Suppressor macrophage (primary cell): ENCODE results near the gene TXK.

ENCODE experiments used
- DNase-seq, 4 experiments: peaks; one replicate each; pipeline ENCODE4 v3.0.0-alpha.2; 2020 to 2022

Gene TXK

DNA sequence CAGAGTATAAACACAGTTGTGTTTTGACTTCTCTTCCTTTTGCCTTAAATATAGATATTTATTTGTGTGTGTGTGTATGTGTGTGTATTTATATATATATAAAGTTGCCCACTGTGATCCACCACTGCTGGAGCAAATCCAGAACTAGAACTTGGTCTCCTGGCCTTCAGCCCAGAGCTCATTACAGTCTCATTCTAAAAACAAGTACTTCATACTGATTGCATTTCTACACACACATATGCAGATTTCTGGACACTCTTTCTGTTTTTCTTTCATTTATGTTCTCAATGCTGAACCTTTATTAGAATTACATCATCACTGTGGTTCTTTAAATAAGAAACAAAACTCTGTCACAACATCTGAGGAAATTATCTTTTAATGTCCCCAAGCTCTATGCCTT, 381 bp downstream of the TXK start:
- DNase-seq: no peak

DNA sequence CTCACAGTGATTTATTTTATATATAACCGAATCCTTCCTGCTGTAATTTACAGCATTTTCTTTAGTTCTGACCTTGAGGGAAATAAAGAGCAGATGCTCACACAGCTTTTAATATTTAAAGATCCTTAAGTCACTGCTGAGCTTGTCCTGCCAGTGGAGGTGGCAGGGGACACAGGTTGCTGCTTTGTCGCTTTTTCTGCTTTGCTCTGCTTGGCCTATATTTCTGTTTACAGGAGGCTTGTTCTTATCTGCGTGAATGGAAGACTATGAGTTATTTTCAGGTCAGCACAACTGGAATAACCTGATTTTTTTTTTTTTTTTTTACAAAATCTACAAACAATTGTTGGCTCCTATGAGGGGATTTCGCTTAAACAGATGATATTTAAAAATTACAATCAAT, 2.3 kb downstream of the TXK start:
- no peak for DNase-seq

DNA sequence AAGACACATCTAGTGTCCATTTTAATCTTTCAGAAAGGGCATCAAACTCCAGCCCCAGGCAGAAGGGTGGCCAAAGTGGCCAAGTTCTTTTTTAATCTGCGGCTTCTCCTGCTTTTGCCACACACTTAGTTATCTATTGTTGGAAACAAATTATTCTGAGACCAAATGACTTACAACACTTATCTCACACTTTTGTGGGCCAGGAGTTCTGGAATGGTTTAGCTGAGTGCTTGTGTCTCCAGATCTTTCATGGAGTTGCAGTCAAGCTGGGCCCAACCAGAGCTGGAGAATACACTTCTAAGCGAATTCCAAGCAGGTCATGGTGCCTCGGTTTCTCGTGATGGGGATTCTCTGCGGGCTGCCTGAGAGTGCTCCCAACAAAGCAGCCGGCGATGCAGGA, 4.0 kb downstream of the TXK start:
- no peak for DNase-seq

DNA sequence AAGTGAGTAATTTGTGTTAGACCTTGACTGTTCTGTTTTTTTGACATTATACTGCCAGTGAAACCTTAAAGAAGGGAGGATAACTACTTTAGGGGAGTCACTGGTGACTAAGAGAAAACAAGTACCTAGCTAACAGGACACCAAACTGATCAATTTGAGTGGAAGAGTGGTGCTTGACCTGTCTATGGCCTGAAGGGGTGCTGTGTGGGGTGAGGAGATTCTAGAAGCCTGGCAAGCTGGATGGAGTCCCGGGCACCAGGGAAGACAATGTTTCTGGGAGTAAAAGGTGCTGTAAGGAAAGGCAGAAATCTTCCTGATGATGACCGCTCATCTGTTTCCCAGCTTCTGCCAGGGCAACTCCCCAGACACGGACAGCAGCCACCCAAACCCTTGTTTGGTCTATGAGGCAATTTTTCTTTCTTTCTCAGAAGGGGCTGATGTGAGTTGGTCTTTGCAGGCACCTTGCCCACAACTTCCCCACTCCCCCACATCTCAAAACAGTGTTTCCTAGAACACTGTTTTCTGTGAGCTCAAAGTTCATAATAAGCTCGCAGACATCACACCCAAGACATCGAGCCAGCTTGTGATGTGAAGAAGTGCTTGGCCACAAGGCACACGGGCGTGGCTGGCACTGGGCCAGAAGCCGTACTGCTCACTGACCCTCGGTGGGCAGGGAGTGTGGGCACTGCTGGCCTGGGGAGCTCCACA, 4.6 kb downstream of the TXK start:
- DNase-seq: peak in 2 of 4 experiments; percentile 20 to 30

DNA sequence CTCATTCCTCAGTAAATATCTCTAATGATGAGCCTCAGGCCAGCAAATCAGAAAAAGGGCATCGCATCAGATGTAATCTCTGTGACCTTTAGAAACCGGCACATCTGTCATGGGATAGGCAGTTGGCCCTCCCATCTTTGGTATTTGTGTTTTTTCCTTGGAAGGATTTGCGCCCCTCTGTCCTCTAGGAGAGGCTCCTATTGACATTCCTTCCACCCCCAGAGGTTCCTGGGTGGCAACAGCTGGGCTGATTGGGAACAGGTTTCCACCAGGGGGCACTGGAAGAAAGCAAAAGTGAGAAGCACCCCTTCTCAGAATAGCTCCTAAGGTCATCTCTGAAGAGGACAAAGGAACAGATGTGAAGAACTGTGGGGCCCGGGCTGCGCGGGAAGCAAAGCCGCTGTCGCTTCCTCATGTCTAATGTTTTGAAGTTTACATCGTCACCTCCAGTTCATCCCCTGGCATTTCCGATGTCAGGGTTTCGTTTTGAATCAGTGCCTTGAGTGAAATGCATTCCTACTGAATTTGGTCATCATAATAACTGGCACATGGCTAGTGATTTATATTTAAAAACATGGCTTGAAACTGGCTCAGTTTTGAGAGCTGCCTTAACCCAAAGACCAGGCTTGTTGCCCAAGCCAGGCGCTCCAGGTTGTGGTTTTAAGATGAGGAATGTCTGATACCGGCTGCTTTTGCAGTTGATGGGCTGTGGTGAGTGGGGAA, 6.2 kb downstream of the TXK start:
- DNase-seq: peak; percentile 61 to 73 (median 69)

DNA sequence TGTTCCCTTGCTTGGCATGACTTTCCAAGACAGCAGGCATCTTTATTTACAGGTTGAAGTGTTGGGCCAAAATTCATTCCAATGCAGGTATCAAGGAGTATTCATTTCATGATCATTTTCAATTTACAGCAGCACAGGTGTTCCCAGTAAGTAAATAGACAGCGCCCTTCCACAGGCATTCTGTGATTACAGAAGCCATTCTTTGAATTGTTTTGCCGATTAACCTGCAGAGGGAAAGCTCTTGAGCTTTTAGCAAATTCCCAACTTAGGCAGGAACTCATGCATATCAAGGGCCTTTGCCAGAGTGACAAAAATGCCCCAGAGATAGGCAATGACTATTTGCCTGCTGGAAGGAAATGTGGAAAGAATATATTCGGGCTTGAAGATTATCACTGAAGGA, 6.8 kb downstream of the TXK start:
- DNase-seq: no peak

DNA sequence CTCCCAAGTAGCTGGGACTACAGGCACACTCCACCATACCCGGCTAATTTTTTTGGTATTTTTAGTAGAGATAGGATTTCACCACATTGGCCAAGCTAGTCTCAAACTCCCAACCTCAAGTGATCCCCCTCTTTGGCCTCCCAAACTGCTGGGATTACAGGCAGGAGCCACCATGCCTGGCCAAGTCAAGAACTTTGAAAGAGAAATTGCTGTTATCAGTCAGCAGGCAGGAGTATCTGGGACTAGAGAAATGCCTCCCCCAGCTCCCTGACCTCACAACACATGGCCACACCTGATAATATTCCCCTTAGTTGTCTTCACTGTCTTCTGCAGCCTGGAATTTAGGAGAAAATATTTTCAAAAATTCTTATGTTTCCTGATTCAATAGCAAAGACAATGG, 7.4 kb downstream of the TXK start:
- DNase-seq: no peak

DNA sequence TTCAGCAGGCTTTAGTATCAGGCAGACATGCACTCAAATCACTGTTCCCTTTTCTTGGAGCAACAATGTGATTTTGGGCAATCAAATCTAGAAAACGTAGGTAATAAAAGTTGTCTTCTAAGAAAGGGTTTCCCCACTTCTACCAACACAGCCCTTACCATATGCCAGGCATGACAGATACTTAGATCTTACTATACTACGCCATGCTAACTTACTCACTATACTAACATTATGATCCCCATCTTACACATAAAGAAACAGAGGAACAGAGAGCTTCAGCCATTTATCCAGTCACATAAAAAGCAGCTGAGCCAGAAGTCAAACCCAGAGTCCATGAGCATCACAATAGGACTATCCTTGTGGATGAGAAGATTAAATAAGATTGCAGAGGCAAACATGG, 9.2 kb downstream of the TXK start:
- DNase-seq: no peak

DNA sequence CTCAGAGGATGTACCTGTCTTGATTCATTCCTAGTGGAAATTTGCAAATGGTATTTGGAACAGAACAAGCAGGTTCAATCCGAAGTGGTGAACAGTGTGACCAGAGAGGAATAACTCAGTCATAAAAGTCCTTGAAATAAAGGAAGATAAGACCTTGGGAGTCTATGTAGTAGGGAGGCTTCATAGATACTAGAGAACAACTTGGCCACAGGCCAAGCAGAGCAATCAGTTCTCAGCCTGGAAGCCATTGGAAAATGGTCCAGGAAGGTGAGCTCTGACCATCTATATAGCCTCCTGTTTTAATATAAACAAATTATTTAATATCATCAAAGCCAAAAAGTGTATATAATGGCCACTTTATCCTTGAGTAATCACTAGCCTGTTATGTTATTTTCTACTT, 11.3 kb downstream of the TXK start:
- DNase-seq: no peak

DNA sequence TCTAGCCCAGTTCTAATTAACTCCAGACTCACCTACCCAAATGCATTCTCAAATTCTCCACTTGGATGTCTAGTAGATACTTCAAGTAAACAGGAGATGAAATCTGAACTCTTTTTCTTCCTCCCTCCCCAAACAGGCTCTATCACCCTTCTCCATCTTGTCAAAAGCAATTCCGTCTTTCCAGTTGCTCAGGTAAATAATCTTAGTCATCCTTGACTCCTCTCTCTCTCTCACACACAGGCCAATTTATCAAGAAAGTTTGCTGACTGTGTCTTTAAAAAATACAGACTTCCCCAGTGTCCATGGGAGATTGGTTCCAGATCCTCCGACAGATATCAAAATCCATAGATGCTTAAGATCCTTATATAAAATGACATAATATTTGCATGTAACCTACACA, 12.9 kb downstream of the TXK start:
- DNase-seq: no peak

DNA sequence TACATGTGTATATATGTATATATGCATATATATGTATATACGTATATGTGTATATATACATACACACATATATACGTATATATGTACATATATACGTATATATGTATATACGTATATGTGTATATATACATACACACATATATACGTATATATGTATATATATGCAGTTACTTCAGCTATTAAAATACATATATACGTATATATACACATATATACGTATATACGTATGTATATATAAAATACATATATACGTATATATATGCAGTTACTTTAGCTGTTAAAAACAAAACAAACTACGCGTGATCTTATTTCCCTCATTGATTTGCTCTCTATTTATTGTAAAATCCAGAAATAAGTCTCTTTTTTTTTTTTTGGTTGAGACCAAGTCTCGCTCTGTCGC, 13.9 kb downstream of the TXK start:
- no peak for DNase-seq

DNA sequence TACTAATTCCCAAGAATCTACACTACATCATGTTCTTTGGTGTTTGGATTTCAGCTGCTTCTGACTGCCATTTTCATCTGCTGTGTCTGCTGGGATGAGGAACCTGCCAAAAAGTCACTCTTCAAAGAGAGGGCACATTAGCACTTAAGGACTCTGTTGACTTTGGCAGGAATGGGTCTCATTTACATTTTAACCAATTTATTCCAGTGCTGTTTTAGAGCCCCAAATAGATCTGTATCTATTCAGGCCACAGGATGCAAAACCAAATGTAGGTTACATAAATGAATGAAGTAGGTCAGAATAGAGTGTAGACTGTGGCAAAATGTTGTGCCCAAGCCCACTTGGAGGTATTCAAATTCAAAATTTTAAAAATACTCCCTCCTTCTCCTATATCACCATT, 14.4 kb downstream of the TXK start:
- DNase-seq: no peak

DNA sequence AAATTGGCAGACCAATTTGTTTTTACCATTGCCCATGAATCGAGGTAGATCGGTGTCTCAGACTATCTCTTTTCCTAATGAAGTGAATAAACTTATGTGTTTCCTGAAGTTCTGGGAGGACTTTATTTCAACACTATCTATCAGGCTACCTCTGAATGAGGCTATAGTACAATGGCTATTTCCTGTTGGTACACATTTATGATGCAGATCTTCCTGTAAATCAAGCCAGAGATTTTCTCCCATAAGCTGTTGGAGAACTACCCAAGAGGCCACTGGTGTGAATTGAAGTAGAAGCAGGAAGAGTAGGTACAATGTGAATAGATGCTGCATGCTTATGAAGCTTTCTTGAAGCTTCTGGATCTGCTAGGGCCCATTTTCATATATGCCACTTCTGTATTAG, 16.0 kb downstream of the TXK start:
- no peak for DNase-seq

DNA sequence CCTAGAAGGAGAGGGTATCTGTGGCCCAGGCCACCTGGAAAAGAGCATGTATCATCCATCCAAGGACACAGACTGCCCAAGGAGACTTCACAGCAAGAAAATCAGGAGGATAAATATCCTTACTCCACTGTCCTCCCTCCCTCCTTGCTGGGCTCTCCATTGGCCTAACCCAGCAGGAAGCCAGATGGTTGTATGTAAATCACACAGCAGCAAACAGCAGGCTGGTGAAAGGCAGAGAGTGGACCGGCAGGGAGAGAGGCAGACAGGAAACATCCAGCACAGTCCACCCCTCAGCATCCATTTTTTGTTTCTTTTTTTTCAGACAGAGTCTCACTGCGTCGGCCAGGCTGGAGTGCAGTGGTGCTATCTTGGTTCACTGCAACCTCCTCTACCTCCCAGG, 17.5 kb downstream of the TXK start:
- DNase-seq: no peak

DNA sequence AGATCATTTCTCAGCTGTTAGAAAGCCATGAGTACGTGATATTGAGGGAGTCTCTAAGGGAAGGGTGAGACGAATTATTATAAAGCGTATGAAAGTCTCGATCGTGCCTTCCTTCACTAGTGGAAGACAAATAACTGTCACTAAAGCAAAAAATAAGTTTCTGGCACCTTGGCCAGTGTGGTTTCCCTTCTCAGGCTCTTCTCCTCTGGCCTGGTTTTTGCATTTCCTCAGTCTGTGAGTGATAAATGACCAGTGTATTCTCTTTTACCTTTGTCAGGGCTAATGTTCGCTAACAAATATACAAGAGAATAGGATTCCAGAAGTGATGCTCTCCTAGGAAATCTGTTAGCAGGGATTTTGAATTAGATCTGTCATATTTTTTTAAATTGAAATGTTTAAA, 19.6 kb downstream of the TXK start:
- no peak for DNase-seq

DNA sequence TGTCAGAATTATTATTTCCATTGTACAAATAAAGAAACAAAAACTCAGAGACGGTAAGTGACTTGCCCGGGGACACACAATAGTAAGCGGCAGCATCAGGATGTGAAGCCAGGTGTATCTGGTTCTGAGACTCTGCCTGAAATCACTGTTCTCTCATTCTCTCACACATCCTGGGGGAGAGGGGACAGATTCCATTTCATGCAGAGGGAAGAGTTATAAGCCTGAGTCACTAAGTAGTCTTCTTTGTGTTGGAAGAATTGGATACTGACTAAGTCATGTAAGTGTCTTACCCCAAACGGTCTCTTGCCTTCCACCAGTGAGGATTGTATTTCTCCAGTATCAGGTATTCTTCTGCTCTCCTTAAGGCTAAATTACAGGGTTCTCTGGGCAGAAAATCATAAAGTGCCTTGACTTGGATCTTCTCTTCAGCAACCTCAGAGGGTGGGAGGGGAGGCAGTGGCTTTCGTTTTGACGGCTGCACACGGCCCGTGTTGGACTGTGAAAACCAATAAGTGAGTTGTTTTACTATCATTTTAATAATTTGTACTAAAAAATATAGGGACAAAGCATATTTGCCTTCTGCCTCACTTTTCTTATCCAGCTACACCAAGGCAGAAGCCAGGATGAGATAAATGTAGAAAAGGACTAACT, 21.9 kb downstream of the TXK start:
- DNase-seq: no peak

DNA sequence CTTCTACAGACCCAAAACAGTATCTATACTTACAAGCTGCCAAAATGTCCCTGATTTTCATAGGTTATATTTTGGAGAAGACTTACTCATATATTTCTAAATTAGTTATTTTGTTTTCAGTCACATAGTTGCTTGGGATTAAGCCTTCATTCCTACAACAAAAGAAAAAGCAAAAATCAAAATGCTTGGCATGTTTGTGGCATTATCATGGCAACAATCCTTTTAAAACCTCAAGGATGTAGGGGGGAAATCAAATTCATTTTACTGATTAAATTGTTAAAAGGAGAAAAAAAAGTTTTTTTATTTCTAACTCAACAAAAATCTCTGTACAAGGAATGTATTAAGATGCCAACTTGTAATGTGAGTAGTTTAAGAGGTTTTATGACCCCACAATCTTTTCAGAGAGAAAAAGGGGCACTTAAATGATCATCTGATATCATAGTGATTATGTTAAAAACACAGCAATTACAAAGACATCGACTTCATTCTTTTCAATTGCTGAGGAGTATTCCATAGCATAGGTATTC, 23.5 kb downstream of the TXK start:
- no peak for DNase-seq

DNA sequence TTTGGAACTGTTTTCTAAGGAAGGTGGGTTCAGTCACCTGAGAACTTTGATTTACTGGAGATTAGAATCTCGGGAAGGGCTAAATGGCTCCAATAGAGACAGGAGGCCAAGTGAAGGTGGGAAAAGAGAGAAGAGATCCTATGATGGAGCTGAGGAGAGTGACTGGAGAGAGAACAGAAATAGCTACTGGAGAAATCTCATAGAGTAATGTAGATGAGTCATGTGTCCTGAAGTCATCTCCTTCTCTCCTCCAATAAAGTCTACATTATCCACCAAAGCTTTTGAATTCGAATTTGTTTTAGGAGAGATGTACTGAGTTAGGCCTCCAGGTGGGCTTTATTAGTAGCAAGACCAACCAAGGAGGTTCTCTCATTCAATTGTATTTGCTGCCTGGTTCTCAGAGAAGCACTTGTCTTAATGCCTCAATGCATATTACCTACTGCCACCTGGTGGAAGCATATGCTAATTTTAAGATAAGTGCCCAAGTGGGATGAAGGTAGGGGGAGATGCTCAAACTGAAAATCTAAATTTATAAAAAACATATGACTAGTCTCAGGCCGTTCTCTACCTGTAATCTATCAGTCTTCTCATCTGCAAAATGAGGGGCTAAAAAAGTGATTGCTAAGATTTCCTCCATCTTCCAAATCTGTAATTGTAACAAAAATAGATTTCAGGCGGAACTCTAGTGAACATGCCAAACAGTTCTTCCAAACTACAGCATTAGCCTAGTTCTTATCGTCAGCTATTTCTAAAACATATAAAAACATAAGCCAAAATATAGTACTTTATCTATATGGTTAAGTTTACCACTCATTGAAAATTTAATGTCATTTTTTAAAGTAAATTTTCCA, 24.4 kb downstream of the TXK start:
- DNase-seq: peak; percentile 1 to 42 (median 27)

DNA sequence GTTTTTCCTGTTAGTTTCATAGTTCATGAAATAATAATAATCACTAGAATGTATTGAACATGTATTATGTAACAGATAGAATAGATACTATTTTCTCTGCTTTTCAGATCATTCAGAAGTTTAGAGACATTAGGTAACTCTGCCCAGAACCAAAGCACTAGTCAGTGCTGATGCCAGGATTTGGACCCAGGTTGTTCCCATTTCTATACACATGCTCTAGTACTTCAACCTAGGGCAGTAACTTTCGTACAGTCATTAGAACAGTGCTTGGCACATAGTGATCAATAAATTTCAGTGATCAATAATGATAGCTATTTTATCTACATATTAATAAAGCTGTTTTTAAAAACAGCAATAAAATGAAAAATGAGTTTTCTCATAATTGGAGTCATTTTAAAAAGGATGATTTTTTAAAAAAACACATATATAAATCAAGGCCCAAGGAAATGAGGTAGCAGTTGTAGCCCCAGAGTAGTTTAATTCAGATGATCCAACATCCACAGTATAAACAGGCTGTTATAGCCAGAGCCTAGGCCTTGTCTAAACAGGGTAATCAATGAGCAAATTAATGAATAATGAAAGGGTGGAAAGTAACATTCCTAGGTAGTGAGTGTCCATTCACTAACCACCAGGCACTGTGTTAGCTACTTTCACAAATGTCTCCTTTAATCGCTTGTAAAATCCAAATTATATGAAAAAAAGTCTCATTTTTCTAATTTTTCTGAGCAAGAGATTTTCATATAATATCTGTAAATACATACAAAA, 25.6 kb downstream of the TXK start:
- DNase-seq: no peak

DNA sequence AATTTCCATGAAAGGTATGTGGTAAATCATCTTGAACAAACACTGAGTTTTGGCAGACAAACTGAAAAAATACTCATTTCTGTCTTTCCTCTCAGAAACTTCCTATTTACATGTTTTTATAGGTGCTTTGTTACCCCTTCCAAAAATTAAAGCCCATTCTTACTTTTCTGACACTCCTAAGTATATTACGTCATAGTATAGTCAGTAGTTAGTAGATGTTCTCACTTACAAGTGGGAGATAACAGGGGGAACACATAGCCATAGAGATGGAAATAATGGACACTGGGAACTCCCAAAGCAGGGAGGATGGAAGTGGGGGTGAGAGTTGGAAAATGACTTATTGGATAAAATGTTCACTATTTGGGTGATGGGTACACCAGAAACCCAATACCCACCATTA, 28.8 kb downstream of the TXK start:
- no peak for DNase-seq

DNA sequence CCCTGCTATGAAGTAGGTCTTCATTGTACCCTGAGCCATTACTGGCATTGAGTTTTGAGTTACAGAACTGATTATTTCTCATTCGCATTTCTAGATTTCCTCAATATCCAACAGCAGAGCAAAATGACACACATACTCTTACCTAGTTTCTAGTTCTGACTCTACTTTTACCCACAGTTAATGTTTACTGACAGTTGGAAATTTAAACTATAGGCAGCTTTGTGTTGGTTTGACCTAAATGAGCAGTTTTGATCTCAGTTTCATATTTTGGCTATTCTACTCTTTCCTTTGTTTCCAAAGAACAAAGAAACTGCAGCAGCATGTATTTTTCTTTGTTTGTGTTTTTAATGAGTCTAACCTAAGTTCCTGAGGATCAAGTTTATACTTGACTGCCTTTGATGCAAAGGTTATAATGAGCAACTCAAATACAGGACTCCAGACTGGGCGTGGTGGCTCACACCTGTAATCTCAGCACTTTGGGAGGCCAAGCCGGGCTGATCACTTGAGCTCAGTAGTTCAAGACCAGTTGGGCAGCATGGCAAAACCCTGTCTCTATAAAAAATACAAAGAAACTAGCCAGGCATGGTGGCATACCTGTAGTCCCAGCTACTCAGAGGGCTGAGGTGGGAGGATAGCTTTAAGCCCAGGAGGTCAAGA, 30.4 kb downstream of the TXK start:
- no peak for DNase-seq

DNA sequence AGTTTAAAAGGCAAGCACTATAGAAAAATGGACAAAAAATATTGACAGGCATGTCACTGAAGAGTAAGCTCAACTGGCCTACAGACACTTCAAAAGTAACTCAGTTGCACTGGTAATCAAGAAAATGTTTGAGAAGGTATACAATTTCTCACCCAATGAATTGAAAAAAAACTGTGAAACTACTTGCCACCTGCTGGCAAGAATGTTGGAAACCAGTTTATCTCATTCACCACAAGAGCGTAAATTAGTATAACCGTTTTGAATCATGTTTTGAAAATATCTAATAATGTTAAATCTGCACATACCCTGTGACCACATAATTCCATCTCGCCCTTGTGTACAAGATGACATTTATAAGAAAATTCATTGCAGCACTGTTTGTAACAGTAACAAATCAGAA, 31.7 kb downstream of the TXK start:
- DNase-seq: no peak
